ENCODE measurements around the gene PREX1. TPM values are rescaled to one million over a fixed set of nuclear protein-coding genes. Genes with fewer than 3 reads are reported as not detected.

Gene PREX1
- total and polyA plus RNA-seq, 2 donors (not counting 3 experiments of a cell fraction or from before 2014, with no cell fraction given): 51.3 to 72.9 TPM

DNA sequence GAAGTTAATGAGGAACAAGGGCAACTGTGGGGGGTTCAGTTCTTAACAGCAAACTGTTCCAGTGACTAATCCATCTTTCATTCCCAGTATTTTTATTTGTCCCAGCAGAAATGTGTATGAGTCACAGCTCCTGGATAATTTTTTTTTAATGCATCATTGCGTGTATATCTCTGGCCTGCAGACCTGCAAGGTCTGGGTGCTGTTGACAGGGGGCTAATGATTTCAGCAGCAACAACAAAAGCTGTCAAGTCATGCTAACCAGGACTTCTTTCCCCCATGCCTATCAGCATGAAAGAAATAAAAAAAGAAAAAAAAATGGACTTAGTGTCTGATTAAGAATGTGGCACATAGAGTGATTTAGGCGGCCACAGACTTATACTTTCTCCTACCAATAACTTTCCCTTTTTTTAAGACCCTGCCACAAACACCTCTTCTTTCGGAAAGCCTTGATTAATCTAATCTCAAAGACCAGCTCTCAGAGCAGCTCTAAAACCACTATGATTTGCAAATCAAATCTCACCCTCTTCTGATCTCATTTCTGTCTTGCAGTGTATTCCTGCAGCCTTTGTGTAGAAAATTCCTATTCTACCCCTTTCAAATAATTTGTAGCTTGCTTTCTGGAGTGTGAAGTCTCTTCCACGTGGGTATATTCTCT lies 14.2 kb upstream of the PREX1 start:
- H3K27ac ChIP-seq (ENCODE audit: insufficient read depth, low read depth, low read length): peak overlapping the region; percentile 73
- no peak overlapping the region for H3K4me3 ChIP-seq (replicated peaks in 1 of 3; ENCODE audit: insufficient read depth in 1 of 3, low read depth in 1 of 3, low read length in 3 of 3)
- dilution Hi-C loops (cut with MboI; ENCODE audit: extremely low pct_ligation_motif_present, low sequenced_read_pairs): no loop called here
- ChIA-PET CTCF (interaction anchor here (1.0 to 2.0 kb wide), 9 partner anchors 9 to 184 kb away, joined by 3 to 11 read pairs (median 5); partner anchors contain the start of gene PREX1), POLR2A (interaction anchor here (0.7 kb wide), 1 partner anchor 55 kb away, joined by 4 read pairs; no protein-coding TSS in a partner anchor)
- H3K36me3 ChIP-seq (ENCODE audit: control insufficient read depth in 2 of 2, extremely low read depth in 1 of 2, insufficient read depth in 2 of 2, low read length in 2 of 2): no peaks in the 10 kb centered on the region
- peak overlapping the region; percentile 51 for H3K4me2 ChIP-seq (ENCODE audit: insufficient read depth, low read length)
- H2AFZ ChIP-seq (ENCODE audit: low read depth, low read length): peak overlapping the region; percentile 21
- intact Hi-C loops (cut with micrococcal nuclease): loop anchor here (1.0 kb wide), 1 partner anchor 14 kb away; no protein-coding TSS in a partner anchor
- H4K20me1 ChIP-seq (replicated peaks; ENCODE audit: control insufficient read depth, extremely low read depth, insufficient read depth, low read length): no peaks in the 10 kb centered on the region
- H3K4me1 ChIP-seq (ENCODE audit: control insufficient read depth, extremely low read depth, insufficient read depth, low read length): peaks cover 46% of the 10 kb centered on the region
- FAIRE-seq (peak; percentile 50), DNase-seq (ENCODE audit: low read depth, low spot score) (peak; percentile 89)
- TF ChIP-seq JUN (IDR thresholded peaks at IDR 0.05; ENCODE audit: borderline replicate concordance, insufficient read depth, insufficient read length, low read depth) (peak; percentile 89), GATA2 (IDR thresholded peaks at IDR 0.05; ENCODE audit: insufficient read depth, insufficient read length, low read depth, low read length) (peak; percentile 58), POLR2AphosphoS5 (IDR thresholded peaks at IDR 0.05; ENCODE audit: insufficient read depth, low read depth, low read length) (peak; percentile 38), EZH2 (IDR thresholded peaks at IDR 0.05; ENCODE audit: borderline replicate concordance, low read depth, low read length, severe bottlenecking) (no peak), FOS (IDR thresholded peaks at IDR 0.05; ENCODE audit: borderline replicate concordance, insufficient read depth, low read length) (peak; percentile 98)
- TF ChIP-seq, protein P1, sequence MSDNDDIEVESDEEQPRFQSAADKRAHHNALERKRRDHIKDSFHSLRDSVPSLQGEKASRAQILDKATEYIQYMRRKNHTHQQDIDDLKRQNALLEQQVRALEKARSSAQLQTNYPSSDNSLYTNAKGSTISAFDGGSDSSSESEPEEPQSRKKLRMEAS (IDR thresholded peaks at IDR 0.05; ENCODE audit: insufficient read depth, insufficient read length): no peak
- no TSS peak for BruUV-seq (replicated peaks)
- H3K79me2 ChIP-seq (ENCODE audit: control insufficient read depth, insufficient read depth, low read length): no peaks in the 10 kb centered on the region
- H3K9me1 ChIP-seq (replicated peaks; ENCODE audit: control insufficient read depth, extremely low read depth, insufficient read depth, low read length): no peaks in the 10 kb centered on the region
- H3K27me3 ChIP-seq (ENCODE audit: control insufficient read depth in 2 of 2, insufficient read depth in 2 of 2, low read length in 2 of 2): no peaks in the 10 kb centered on the region
- H3K9ac ChIP-seq (replicated peaks; ENCODE audit: extremely low read depth, insufficient read depth, low read length): peak overlapping the region; percentile 41
- no peaks in the 10 kb centered on the region for H3K9me3 ChIP-seq (replicated peaks; ENCODE audit: control insufficient read depth, insufficient read depth, low read length)
